ENCODE results near the gene EVC.

DNA sequence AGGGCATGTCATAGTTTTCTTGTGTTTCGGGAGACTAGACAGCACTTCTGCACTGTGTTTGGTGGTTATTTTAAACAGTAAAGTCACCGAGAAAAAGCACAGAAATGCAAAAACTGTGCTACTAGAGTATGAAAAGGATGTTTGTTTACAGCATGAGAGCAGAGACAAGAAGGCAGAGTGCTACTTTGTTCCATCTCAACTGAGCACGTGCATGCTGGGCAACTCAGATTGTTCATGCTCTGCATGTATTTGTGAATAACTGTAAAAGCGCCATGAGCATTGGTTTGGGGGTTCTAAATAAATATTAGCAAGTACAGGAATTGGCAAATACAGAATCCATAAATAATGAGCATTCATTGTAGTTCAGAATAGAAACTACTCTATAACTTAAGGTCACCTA is 7.4 kb downstream of the EVC start:
- TF ChIP-seq, protein P1, sequence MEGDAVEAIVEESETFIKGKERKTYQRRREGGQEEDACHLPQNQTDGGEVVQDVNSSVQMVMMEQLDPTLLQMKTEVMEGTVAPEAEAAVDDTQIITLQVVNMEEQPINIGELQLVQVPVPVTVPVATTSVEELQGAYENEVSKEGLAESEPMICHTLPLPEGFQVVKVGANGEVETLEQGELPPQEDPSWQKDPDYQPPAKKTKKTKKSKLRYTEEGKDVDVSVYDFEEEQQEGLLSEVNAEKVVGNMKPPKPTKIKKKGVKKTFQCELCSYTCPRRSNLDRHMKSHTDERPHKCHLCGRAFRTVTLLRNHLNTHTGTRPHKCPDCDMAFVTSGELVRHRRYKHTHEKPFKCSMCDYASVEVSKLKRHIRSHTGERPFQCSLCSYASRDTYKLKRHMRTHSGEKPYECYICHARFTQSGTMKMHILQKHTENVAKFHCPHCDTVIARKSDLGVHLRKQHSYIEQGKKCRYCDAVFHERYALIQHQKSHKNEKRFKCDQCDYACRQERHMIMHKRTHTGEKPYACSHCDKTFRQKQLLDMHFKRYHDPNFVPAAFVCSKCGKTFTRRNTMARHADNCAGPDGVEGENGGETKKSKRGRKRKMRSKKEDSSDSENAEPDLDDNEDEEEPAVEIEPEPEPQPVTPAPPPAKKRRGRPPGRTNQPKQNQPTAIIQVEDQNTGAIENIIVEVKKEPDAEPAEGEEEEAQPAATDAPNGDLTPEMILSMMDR (IDR thresholded peaks at IDR 0.05; ENCODE audit: borderline replicate concordance, extremely low read depth, low read length, poor library complexity, severe bottlenecking), result no peak
- TF ChIP-seq EZH2 (IDR thresholded peaks at IDR 0.05; ENCODE audit: borderline replicate concordance, low read depth, low read length, severe bottlenecking), result no peak
